CD4-positive, alpha-beta T cell treated with Interleukin-17A for 1 hour (primary cell): ENCODE results near the gene WFDC1.

Source experiments
- DNase-seq: peaks from one replicate; pipeline ENCODE4 v3.0.0-alpha.2; 2020

Gene WFDC1

DNA sequence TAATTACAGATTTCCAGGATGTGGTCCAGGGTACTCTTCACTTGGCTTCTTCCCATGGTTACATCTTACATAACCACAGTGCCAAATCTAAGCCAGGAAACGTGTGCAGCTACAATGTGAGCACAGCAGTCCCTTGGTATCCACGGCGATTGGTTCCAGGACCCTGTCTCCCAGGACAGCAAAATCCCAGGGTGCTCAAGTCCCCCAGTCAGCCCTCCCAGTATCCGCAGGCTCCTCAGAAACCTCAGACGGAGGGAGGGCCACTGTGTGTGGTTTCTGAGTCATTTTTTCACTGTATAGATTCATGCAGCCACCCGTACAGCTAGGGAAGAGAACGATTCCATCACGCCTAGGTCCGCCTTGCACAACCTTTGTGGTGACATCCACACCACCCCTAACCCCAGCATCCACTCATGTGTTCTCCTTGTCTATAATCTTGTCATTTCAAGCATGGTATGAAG is 62.5 kb downstream of the WFDC1 start:
- no peak for DNase-seq

- no peak for DNase-seq
These were observed 64.1 kb downstream of the WFDC1 start for GRCh38 chr16:84358601-84359295.

DNA sequence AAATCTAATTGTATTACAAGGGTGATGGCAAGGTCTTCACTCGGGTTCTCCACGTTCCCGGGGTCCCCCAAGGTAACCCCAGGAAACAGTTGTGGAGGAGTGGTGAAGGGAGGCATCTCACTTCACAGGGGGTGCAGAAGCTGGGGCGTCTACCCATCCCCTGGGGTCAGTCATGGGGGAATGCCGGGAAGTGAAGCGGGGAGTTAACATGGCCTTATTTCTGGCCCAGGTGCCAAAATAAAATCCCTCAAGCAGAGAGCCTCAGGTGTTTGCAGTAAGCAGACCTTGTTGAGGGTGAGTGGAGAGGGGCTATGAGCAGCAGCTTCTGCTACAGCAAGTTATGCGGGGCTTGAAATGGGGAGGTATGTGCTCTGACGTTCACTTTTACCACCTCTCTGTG is 64.6 kb downstream of the WFDC1 start:
- DNase-seq: no peak

- peak; percentile 16 for DNase-seq
These were observed 65.5 kb downstream of the WFDC1 start for GRCh38 chr16:84360170-84360569.

GRCh38 chr16:84360748-84361147 is 66.1 kb downstream of the WFDC1 start:
- DNase-seq: no peak

- no peak for DNase-seq
These were observed 66.9 kb downstream of the WFDC1 start for GRCh38 chr16:84361546-84361945.

DNA sequence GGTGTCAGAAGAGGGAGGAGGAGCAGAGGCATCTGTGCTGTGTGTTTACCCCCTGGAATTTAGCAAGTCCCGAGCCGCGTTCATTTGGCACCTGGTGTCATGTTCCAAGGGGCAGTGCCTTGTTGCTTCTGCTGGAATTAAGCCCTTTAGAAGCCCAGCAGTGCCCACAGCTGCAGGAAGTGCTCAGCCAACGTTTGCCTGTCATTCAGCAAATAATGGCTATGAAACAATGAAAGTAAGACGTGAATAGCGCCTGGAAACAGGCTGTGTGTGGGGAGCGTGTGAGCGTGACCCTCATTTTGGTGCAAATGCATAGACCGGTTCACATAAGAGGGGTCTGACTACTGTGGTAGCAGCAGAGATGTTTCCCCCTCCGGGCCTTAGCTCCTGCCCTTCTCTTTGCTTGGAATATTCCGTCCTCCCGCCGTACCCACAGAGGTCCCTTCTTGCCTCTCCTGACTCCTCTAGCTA is 67.8 kb downstream of the WFDC1 start:
- no peak for DNase-seq

- DNase-seq: no peak
These were observed 71.5 kb downstream of the WFDC1 start for GRCh38 chr16:84366208-84366607.

GRCh38 chr16:84367297-84367680 is 72.6 kb downstream of the WFDC1 start:
- no peak for DNase-seq

- DNase-seq: no peak
These were observed 73.2 kb downstream of the WFDC1 start for GRCh38 chr16:84367750-84368307.

DNA sequence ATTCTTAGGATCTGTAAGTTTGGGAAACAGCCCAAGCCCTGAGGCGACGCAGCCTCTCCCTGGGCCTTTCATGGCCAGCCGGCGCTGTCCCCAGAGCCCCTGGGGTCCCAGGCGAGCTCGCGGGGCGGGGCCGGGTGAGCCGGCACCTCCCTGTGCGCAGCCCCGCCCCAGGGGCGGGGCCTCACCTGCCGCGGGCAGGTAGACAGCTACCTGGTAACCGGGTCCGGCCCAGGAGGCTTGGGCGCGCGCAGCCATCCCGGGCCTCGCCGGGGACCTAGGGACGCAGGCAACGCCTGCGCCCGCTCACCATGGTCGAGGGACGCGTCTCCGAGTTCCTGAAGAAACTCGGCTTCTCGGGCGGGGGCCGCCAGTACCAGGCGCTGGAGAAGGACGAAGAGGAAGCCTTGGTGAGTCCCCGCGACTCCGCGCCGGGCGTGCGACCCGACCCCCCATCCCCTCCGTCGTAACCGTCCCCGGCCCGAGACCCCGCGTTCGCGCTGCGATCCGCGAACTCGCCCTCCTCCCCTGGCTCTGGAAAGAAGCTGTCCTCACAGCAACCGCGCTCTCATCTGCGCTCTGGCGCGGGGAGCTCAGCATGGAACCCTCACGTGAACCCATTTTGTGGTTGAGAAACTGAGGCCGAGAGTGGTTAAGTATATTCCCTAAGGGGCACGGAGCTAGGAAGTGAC is 73.8 kb downstream of the WFDC1 start, which contains the start of gene ATP2C2:
Gene ATP2C2 (plus strand): TSS at position 231 of the 689 bp plus-strand sequence. CDS start 78 bp downstream, at position 309.
- no peak for DNase-seq

DNA sequence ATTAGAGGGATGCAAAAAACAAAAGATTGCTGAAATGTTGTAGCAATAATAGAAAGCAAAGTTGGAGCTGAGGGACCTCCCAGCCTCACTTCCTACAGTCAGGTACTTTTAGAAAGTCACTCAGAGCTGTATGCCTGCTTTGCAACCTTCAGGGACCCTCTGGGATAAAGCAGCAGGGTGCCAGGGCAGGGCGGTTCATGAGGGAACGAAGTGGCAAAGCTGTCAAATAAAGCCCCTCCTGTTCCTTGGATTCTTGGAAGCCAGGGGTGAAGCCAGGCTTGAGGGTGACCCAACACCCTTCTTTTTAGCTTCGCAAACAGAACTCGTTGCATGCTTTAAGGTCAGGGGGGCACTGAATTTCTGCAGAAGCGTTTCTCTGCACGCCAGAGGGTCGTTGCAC is 74.4 kb downstream of the WFDC1 start:
- DNase-seq: no peak

GRCh38 chr16:84369938-84370627 is 75.4 kb downstream of the WFDC1 start:
- DNase-seq: no peak

DNA sequence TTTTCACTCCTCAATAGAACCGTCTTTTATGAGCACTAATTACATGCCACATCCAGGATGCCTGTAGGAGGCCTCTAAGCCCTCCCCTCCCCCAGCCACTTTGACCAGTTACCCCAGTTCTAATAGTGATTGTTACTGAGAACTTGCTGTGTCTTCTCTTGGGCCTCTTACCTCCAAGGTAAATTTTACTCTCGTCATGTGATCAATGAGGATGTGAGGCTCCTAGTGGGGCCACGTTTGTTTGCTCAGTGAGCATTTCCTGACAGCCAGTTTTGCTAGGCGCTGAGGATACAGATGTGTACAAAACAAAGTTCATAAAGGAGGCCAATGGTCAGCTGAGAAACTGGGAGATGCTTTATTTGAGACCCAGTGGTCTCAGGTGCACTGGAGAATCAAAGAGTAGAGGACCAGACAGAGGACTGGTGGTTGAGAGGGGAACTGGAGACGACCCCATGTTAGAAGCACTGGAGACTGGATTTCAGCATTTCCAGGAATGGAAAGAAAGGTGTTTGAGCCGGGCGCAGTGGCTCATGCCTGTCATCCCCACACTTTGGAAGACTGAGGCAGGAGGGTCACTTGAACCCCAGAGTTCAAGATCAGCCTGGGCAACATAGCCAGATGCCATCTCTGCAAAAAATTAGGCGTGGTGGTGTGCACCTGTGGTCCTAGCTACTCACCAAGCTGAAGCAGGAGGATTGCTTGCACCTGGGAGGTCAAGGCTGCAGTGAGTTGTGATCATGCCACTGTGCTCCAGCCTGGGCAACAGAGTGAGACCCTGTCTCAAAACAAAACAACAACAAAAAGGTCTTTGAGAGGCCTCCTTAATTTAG is 76.3 kb downstream of the WFDC1 start:
- DNase-seq: no peak

DNA sequence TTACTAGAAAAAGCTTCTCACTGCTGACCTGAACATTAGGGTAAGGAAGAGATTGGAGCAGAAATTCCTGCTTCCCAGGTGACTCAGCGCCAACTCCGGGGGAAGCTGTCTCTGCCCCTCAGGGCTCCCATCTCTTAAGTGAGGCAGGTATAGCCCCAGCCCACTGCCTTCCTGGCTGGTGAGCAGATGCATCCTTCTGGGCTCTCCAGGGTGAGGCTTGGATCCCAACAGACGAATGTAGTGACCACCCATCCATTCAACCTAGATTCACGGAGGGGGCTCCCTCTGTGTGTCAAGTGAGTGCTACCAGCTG is 76.8 kb downstream of the WFDC1 start:
- no peak for DNase-seq

DNA sequence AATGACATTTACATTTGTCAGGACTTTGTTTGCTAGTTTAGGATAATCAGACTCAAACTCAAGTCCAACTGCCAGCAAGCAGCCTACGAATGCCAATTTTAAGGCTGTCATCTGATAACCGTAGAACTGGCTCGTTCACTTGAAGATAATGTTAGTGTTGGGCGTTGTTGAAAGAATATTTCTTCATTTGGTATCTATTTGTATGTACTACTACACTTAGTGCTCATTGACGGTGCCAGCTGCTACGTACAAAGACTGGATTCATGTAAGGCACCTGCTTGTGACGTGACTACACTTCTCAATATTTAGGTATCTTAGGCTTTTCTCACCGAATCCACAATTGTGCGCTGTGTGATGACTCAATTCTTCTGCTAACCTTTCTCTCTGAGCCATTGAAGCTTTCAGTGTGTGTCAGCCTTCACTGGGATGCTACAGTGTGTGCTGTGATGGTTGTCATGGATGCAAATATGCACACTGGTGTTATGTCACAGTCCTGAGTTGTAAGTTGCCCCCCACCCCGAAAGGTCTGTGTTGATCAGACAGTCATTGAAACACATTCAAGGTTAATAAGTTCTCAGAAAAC is 79.3 kb downstream of the WFDC1 start:
- DNase-seq: no peak

GRCh38 chr16:84378099-84378498 is 83.4 kb downstream of the WFDC1 start:
- no peak for DNase-seq

- no peak for DNase-seq
These were observed 83.9 kb downstream of the WFDC1 start for GRCh38 chr16:84378567-84378966.

- no peak for DNase-seq
These were observed 84.5 kb downstream of the WFDC1 start for GRCh38 chr16:84379008-84379708.
